ENCODE measurements around the gene PPP2R3A.

PPP2R3A gene

GRCh38 chr3:135991621-135992020 lies 26.1 kb downstream of the PPP2R3A start:
- no peaks in the 10 kb centered on the region for H3K4me1 ChIP-seq
- no peaks in the 10 kb centered on the region for H3K27me3 ChIP-seq (ENCODE audit: control insufficient read depth, insufficient read depth, low read length)
- no peak overlapping the region for H3K27ac ChIP-seq
- no peaks in the 10 kb centered on the region for H3K36me3 ChIP-seq (ENCODE audit: control insufficient read depth, insufficient read depth, low read length)
- no peak for TF ChIP-seq CTCF (IDR thresholded peaks at IDR 0.05)
- peaks cover 6% of the 10 kb centered on the region for H3K79me2 ChIP-seq
- no peak overlapping the region for H2AFZ ChIP-seq
- no peak overlapping the region for H3K4me3 ChIP-seq (ENCODE audit: low read depth, low read length)
- H3K9ac ChIP-seq = no peak overlapping the region
- no peak overlapping the region for H3K4me2 ChIP-seq (ENCODE audit: low read length)
- no peaks in the 10 kb centered on the region for H3K9me3 ChIP-seq (ENCODE audit: control insufficient read depth, low read length)

- H3K27ac ChIP-seq = no peak overlapping the region
These were observed 26.5 kb downstream of the PPP2R3A start for GRCh38 chr3:135992072-135992471.

GRCh38 chr3:135994708-135995337 lies 29.3 kb downstream of the PPP2R3A start:
- Histone ChIP-seq H3K27me3 (ENCODE audit: control insufficient read depth, insufficient read depth, low read length) (no peaks in the 10 kb centered on the region), H3K27ac (no peak overlapping the region), H3K4me3 (ENCODE audit: low read depth, low read length) (no peak overlapping the region), H3K4me1 (no peaks in the 10 kb centered on the region), H3K79me2 (peaks cover 6% of the 10 kb centered on the region), H3K36me3 (ENCODE audit: control insufficient read depth, insufficient read depth, low read length) (no peaks in the 10 kb centered on the region), H3K9ac (no peak overlapping the region), H2AFZ (no peak overlapping the region), H3K4me2 (ENCODE audit: low read length) (no peak overlapping the region), H3K9me3 (ENCODE audit: control insufficient read depth, low read length) (no peaks in the 10 kb centered on the region)
- no peak for TF ChIP-seq CTCF (IDR thresholded peaks at IDR 0.05)

More at GRCh38 chr3:135992072-135992471, 26.5 kb downstream of the PPP2R3A start:
- Histone ChIP-seq H2AFZ (no peak overlapping the region), H3K4me1 (no peaks in the 10 kb centered on the region), H3K4me3 (ENCODE audit: low read depth, low read length) (no peak overlapping the region), H3K79me2 (peaks cover 6% of the 10 kb centered on the region), H3K9me3 (ENCODE audit: control insufficient read depth, low read length) (no peaks in the 10 kb centered on the region), H3K27me3 (ENCODE audit: control insufficient read depth, insufficient read depth, low read length) (no peaks in the 10 kb centered on the region), H3K9ac (no peak overlapping the region), H3K4me2 (ENCODE audit: low read length) (no peak overlapping the region), H3K36me3 (ENCODE audit: control insufficient read depth, insufficient read depth, low read length) (no peaks in the 10 kb centered on the region)
- TF ChIP-seq CTCF (IDR thresholded peaks at IDR 0.05) = no peak

- no peak overlapping the region for H3K4me3 ChIP-seq (ENCODE audit: low read depth, low read length)
- H3K9ac ChIP-seq = no peak overlapping the region
- no peak overlapping the region for H3K4me2 ChIP-seq (ENCODE audit: low read length)
- no peak for TF ChIP-seq CTCF (IDR thresholded peaks at IDR 0.05)
- no peak overlapping the region for H2AFZ ChIP-seq
- H3K9me3 ChIP-seq (ENCODE audit: control insufficient read depth, low read length) = no peaks in the 10 kb centered on the region
- H3K79me2 ChIP-seq = peaks cover 6% of the 10 kb centered on the region
- H3K36me3 ChIP-seq (ENCODE audit: control insufficient read depth, insufficient read depth, low read length) = no peaks in the 10 kb centered on the region
- no peak overlapping the region for H3K27ac ChIP-seq
- H3K27me3 ChIP-seq (ENCODE audit: control insufficient read depth, insufficient read depth, low read length) = no peaks in the 10 kb centered on the region
- no peaks in the 10 kb centered on the region for H3K4me1 ChIP-seq
These were observed 30.2 kb downstream of the PPP2R3A start for GRCh38 chr3:135995766-135996165.

All from parathyroid adenoma (tissue), 2 donors.